ENCODE measurements around the gene AQP2.

DNA sequence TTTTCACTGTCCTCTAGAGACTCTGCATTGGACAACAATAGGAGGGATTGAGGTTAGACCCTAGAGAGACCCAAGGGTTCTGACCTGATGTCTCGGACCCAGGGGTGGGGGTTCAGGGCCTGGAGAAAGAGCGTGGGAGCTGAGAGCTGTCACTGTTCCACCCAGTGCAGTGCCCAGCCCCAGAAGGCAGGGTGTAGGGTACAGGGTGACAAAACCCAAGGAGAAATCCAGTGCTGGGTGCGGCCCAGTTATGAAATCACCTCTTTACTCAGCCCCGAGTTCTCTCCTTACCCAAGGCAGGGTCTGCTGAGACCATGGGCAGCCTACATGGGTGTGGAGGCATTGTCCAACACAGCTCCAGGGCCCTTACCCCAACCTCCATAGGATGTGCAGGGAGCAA, 2.6 kb downstream of the AQP2 start:
- TF ChIP-seq, protein P1, sequence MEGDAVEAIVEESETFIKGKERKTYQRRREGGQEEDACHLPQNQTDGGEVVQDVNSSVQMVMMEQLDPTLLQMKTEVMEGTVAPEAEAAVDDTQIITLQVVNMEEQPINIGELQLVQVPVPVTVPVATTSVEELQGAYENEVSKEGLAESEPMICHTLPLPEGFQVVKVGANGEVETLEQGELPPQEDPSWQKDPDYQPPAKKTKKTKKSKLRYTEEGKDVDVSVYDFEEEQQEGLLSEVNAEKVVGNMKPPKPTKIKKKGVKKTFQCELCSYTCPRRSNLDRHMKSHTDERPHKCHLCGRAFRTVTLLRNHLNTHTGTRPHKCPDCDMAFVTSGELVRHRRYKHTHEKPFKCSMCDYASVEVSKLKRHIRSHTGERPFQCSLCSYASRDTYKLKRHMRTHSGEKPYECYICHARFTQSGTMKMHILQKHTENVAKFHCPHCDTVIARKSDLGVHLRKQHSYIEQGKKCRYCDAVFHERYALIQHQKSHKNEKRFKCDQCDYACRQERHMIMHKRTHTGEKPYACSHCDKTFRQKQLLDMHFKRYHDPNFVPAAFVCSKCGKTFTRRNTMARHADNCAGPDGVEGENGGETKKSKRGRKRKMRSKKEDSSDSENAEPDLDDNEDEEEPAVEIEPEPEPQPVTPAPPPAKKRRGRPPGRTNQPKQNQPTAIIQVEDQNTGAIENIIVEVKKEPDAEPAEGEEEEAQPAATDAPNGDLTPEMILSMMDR (IDR thresholded peaks at IDR 0.05) = no peak
- TF ChIP-seq POLR2AphosphoS5 (IDR thresholded peaks at IDR 0.05) = no peak
- TF ChIP-seq EP300 (IDR thresholded peaks at IDR 0.05) = no peak
